T-helper 9 cell (primary cell): Measurements from ENCODE around the gene ENTPD3.
"Not testable (repeated sequence)": the region's sequence is repeated elsewhere in the genome, so short reads cannot be mapped to it uniquely, and the experiment has no call there.

Experiments
- DNase-seq: peaks from one replicate; pipeline ENCODE4 v3.0.0-alpha.2; 2020

ENTPD3 gene

GRCh38 chr3:40462838-40463237 is 75.9 kb downstream of the ENTPD3 start:
- not testable (repeated sequence) for DNase-seq

- DNase-seq = no peak
Observed at GRCh38 chr3:40463579-40463978, 76.6 kb downstream of the ENTPD3 start.

- peak; percentile 19 for DNase-seq
Observed at GRCh38 chr3:40464339-40465110, 77.5 kb downstream of the ENTPD3 start.

GRCh38 chr3:40465111-40465407 is 78.1 kb downstream of the ENTPD3 start:
- DNase-seq = no peak

- no peak for DNase-seq
Observed at GRCh38 chr3:40465456-40465855, 78.5 kb downstream of the ENTPD3 start.

- no peak for DNase-seq
Observed at GRCh38 chr3:40468018-40468417, 81.0 kb downstream of the ENTPD3 start.

GRCh38 chr3:40470701-40471100 is 83.7 kb downstream of the ENTPD3 start:
- no peak for DNase-seq

GRCh38 chr3:40476478-40477470 is 89.8 kb downstream of the ENTPD3 start, which contains the start of gene ZNF619:
Gene ZNF619, plus strand, starts transcription at chr3:40477122. Its CDS starts 858 bp downstream, at chr3:40477980.
- peak; percentile 41 for DNase-seq

GRCh38 chr3:40477666-40478065 is 90.7 kb downstream of the ENTPD3 start:
- no peak for DNase-seq
